ENCODE data around the gene SKAP1.
"Not testable (repeated sequence)": the region's sequence is repeated elsewhere in the genome, so short reads cannot be mapped to it uniquely, and the experiment has no call there.

SKAP1 gene

DNA sequence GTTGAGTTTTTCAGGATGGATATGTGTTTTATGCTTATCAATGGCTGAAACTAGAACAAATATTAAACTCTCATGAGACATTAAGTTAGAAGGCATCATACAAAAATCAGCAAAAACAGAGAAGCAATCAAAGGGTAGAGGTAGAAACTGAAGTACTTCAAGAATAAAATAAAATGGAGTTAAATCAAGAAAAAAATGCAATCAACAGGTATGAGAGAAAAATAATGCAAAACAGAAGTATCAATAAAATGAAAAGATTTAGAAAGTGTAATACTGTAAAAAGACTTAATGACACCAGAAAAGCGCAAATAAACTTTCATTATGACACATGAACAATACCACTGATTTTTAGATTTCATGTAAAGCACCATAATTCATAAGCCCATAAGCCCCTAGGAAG lies 112.3 kb downstream of the SKAP1 start:
- DNase-seq (ENCODE audit: low spot score), result no peak

DNA sequence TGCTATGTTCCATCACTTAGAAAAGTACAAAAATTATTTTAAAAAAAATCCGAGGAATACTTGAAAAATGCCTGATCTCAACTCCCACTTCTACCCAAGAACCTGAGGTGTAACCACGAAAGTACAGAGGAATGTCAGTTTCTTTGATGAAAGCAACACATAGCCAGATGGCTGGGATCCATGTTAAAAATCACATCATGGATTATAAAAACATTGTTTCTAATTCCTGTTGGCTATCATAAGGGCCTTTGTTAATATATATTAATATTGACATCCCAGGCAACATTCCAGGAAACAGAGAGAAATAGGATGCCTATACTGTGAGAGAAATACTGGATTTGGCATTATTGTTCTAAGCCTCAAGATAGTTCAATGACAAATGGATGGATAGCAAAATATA lies 115.3 kb downstream of the SKAP1 start:
- DNase-seq (ENCODE audit: low spot score), result no peak

DNA sequence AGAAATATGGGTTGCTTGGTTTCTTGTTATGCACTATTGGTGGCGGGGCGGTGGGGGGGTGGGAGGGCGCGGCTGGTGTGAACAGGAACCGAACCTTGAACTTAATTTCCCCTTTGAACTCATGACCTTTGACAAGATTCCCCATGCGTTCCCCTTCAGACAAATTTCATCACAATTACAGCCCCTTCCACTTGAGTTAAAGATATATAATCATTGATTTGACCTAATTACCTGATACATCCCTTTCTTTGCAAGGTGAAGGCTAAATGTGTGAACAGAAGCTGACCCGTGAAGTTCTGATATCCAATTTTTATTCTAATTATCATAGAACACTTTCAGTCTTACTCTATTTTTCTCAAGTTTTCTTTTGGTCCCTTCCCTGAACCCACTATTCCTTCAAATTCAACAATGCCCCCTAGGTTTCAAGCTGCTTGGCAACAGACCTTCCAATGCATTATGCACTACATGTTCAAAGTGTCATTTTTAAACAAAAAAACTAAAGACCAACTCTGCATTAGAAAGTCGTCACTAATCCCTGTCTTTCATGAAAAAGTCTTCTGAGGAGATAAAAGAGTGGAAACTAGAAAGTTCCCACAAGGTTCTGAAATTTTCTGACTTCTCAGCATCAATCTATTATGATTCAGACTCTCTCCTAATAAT lies 116.8 kb downstream of the SKAP1 start:
- no peak for DNase-seq (ENCODE audit: low spot score)

DNA sequence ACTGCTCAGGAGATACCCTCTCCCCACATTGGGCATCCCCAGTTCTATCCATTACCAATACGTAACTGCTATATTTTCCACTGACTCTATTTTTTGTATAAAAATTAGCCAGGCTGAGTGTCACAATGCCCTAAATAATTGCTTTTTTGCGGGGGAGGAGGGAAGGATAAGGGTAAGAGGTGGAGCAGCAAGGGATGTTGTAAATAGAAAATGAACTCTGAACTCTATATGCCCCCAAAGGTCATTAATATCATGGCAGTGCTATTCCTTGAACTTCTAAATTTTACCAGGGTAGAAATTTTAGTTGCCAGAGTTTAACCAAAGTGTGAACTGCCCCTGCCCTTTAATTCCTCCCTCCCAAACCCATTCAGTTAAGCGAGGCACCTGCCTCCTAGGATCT lies 118.7 kb downstream of the SKAP1 start:
- DNase-seq (ENCODE audit: low spot score), result no peak

DNA sequence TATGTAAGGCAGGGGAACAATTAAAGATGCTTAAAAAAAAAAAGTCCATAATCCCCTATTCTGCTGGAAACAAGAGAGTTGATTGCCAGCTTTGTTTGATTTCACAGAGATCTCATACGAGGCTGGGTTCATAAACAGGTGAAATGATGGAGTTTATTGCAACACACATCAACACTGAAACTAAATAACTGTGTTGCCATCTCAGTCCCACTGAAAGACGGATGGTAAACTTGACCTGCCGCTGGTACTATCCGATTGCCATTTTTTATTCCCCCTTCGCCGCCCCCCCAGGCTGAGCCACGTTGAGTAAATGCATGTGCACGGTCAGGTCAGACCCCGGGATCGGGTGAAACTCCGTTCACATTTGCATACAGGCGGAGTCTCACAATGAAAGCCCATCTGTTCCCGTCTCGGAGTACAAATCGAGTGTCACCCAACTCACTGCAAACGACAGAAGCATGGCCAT lies 119.2 kb downstream of the SKAP1 start:
- DNase-seq (ENCODE audit: low spot score), result no peak

DNA sequence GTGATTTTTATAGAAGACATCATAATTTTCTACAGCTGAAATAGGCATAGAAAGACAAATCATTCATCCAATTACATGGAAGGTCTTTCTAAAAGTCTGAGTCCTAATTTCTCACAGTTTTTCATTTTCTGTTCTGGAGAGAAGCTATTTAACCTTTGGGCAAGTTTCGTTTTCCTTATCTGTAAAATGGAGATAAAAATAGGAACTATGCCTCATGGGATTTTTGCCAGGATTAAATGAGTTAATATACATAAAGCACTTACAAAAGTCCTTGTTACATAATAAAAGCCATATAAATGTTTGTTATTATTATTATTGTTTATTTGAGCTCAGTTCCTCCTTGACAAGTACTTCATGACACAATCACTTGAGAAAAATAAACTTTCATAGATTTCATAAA lies 121.4 kb downstream of the SKAP1 start:
- DNase-seq (ENCODE audit: low spot score), result no peak

DNA sequence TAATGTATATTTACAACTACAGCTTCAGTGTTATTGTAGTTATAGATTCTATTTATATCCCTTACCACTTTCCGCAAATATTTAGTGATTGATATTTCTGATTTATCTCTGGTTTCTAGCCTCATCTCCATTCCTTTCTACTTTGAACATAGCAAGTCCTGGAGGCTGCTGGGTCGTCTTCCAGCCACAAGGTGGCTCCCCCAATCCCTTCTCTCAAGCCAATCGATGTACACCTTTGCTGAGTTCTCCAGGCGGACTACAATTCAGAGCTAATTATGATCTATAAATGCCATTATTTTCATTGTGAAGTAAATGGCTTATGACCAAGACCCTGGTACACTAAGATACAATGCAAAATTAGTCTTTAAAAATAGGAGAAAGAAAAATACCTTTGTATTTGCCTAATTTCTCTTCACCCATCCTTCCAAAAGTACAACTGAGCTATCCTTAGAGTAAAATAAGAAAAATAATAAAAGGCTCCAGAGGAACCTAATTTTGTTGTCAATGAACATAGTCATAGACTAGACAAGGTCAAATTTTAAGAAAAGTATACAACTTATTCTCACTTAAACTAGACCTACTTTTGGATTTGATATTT lies 122.1 kb downstream of the SKAP1 start:
- DNase-seq (ENCODE audit: low spot score), result peak; percentile 63

DNA sequence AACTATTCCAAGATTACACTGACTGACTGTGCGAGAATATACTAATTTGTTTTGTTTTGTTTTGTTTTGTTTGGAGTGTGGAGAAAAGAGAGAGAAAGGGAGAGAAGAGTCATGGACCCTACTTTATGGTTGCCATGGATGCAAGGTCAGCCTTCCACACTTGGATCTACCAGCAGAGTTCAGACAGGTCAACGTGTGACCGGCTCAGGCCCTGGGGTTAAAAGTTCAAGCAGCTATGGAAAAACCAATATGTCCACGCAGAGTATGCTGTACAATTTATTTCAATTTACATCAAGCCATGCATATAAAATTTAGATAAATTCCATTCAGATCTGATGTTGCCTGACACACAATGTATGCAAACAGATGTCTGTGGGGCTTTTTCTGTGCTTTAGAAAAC lies 122.8 kb downstream of the SKAP1 start:
- DNase-seq (ENCODE audit: low spot score), result no peak

DNA sequence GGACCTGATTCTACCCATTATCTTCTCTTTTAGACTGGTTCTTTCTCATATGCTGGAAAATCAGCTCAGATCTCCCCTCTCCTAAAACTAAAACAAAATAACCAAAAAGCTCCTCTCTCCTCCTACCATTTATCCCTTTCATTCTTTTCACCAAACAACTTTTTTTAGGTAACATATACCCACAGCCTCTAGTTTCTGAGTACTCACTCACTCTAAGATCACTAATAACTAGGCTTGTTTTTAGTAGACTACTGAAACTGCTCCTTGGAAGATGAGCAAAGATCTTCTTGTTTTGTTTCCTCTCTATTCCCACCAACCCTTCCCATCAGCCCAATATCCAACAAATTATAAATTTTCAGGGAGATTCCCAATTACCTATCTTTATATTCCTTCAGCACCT lies 129.0 kb downstream of the SKAP1 start:
- DNase-seq (ENCODE audit: low spot score), result no peak

DNA sequence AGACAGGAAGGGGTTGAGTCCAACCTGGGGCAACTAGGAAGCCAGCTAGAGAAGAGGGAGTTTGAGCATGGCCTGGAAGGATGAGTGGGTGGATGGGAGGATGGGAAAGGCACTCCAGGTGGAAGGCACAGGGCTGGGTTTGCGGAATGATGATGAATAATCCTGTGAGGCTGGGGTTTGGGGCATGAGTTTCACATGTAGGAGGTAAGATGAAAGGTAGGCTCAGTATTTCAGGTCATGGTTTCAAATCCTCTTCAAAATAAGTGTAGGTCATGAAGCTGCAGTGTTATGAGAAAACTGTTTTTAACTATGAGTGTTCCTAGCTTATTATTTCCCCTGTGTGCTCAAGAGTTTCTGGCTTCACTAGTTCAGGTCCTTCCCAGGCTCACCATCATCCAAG lies 130.3 kb downstream of the SKAP1 start:
- no peak for DNase-seq (ENCODE audit: low spot score)

DNA sequence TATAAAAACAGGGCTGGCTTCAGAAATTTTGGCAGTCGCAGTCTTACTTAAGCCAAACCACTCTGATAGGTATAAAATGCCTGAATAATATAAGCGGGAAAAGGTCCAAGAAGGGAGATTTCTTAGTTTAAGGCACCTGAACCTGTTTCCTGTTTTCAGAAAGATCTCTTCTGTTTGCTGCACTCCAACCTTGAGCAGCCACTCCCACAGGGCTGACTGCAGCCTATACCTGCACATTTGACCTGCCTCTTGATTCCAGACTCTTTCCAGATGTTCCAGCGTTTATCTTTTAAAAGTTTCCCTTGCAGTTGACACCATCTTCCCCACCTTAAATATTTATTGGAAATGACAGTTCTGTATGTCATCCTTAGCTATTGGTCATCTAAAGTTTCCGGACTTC lies 132.2 kb downstream of the SKAP1 start:
- no peak for DNase-seq (ENCODE audit: low spot score)

DNA sequence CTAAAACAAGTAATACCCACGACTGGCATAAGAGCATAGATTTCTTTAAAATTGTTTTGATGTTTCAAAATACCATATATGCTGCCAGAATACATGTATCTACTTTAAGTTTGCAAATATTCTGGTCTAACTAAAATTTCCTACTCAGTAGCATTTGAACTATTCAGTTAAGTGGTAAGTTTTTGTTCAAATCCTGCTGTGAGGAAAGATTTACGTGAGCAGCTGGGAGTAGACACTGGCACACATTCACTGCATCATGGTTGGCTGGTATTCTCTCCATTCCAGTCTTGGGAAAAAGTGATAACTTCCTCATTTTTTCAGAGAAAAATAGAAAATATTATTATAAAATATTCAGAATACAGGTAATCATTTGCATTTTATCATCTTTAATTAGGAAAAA lies 133.6 kb downstream of the SKAP1 start:
- DNase-seq (ENCODE audit: low spot score), result no peak

DNA sequence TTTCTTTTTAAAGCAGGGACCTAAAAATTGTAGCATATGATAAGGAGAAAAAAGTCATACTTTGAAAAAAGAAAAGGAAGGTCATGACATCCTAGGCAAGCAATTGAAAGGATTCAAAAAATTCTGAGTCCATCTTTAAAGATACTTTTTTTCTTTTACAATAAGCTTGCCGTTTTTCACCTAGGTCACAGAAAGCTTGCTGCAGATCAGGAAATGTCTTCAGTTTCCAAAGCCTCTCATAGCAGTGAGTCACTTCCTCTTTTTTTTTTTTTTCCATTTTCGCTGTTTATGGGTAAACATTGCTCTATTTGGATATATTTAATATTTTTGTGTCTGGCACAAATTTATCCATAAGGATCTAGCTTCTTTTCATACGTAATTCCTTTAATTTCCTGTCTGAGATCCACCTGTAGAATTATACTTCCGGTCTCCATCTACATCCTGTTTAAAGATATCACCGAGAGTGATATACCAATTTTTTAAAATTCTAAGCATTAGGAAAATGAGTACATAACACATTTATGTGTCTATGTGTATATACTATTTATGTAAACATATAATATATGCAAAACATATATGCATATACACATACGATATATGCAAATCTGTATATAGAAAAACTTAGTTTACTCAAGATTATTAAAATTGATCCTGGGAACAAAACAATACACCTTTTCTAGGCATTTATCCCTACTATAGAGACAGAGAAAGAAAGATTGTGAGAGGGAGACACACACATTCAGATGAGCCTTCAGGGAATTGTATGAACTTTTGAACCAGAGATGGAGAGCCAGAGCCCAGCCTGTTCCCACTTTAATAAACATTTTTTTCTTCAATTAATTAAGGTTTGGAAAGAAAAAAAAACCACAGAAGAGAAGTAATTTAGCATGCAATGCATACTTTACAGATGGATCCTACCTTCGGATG lies 134.4 kb downstream of the SKAP1 start:
- DNase-seq (ENCODE audit: low spot score), result peak; percentile 10

DNA sequence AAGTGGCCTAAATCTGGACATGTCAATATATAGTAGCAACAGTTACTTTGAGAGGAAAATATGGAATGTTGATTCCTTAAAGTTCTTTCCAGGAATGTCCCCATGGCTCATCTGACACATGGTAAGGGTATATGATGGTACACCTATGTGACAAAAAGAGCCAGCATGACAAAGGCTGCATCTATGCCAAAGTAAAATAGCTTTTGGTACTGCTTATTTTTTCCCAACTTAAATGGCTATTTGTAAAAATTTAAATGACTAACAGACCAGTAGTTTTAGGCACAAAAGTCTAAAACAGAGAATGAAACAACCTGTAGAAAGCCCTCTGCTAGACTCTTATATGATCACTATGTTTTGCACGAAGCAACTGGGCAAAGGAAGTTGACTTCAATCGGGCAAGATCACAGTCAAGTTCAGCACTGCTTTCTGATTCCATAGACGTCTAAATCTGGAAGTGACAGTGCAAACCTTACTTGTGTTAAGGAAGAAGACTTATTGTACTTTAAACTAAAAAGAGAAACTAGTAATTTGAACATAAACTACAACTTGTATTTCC lies 135.1 kb downstream of the SKAP1 start:
- no peak for DNase-seq (ENCODE audit: low spot score)

DNA sequence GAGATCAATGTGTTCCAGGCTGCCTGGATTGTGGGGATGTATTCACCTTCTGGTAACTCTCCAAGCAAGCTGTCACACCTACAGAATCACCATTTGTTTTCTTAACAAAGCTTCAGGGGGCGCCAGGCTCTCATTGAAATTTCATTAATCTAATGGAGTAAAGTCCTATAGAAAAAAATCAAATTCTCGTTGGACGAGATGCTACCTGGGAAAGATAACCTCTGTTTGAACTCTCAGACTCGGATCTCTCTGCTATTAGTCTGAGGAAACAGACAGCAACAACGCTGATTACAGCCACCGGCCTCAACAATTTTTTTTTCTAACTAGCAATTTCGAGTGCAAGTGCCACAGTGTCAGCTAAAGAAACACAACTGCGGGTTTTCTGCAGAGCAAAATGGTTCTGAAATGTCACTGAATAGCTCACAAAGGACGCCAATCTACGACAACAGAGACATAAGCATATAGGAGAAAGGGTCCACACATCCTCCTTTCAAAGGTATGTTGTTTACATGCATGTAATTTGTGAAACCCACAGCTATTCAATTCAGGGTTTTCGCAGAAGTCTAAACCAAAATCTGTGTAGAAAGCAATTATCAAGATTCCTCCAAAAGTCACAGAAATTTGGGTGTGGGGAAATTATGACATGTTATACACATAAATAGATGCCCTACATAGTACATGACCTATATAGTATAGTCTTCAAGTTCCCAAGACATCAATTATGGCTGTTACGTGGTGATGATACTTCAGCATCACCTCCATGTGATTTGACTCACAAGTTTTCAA lies 135.8 kb downstream of the SKAP1 start:
- DNase-seq (ENCODE audit: low spot score), result no peak

DNA sequence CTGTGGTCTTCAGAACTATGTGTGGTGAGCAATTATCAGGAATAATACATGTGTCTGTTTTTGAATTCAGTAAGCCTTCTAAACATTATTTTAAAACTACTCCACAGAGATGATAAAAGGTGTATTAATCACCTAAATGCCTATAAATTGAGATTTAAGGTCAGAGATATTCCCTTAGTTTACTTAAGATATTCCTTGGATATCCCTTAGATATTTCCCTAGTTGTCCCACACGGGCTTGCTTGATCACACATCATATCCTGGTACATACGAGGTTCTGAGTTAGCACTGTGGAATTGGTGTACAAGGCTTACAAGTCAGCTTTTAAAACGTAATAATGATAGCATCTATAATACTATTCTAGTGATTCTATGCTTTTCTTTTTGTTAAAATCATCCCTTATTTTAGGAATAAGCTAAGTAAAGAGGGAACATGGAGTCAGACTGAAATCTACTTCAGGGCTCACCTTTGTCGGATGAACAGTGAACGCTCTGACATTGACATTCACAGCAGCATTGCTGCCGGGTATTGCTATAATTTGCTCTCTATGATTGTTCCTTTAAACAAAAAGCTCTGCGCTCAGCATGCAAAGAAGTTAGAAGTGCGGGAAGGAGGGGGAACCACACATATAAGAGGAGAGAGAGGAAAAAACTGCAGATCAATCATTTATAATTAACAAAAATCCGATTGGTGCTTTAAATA lies 136.5 kb downstream of the SKAP1 start:
- no peak for DNase-seq (ENCODE audit: low spot score)

DNA sequence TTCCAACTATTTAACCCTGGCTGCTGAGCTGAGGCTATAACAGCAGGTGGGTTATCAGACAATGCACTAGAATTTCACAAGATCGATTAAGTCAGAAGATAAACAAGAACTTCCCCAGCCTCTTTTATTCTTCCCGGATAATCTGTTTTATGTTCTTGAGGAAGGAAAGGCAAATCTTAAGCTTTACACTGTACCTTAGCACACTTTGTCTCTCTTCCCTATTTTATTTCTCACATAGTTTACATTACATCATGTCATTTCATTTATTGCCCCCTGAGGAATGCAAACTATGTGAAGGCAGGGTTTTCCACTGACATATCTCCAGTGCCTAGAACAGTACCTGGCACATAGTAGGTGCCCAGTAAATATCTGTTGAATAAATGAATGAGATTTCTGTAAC lies 139.6 kb downstream of the SKAP1 start:
- no peak for DNase-seq (ENCODE audit: low spot score)

DNA sequence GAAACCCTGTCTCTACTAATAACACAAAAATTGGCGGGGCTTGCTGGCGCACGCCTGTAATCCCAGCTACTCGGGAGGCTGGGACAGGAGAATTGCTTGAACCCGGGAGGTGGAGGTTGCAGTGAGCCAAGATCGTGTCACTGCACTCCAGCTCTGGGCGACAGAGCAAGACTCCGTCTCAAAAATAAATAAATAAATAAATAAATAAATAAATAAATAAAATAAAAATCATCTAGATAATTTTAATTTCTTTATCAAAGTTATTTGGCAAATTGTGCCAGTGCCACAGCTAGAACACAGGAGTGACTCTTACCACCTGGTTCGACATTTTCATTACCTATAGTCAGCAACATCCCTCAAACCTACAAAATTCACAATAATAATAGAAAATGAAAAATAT lies 143.1 kb downstream of the SKAP1 start:
- DNase-seq (ENCODE audit: low spot score), result not testable (repeated sequence)

DNA sequence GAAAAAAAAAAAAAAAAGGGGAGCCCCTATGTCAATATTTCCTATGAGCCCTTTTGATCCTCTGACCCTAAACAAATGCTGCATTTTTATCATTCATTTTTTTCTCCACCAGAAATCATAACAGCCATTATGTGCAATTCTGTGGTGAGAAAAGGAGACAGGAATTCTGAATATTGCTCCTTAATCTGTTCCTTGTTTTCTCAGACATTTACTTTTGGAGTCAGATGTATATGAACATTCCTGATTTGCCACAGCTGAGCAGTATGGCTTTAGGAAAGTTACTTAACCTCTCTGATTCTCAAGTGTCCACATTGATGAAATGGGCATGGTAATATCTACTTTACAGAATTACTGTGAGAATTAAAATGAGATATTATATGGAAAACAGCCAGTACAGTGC lies 144.4 kb downstream of the SKAP1 start:
- DNase-seq (ENCODE audit: low spot score), result no peak

DNA sequence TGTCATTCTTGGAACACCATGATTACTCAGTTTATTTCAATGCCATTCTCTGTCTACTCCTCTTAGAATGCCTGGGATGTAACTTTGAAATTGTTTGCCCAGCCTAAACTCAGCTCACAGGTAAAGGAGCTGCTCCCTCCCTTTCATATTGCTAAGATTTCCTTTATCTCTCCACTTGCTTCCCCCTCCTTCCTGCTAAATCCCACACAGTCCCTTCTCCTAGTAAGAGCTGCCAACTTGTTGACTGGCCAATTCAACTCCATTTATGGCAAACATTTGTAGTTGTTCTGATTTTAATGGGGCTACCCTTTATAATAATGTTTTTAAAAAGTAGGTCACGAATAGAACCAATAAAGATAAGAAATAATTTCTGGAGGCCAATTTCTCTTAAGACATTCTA lies 146.1 kb downstream of the SKAP1 start:
- no peak for DNase-seq (ENCODE audit: low spot score)

DNA sequence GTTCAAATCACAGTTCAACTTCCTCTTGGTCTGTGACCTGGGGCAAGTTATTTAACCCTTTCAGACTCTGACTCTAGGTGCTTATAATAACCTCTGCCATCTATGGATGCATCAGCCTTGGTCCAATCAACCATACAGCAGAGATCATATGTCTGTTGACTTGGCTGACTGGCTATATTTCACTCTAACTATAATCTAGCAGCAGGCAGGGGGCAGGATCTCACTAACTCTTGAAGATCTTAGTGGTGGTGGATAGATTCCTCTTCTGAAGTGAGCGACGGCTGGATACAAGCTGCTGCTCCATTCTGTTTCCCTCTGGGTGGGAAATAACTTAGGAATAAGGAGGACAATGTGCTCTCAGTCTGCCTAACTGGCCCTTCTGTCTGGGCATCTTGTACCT lies 146.6 kb downstream of the SKAP1 start:
- DNase-seq (ENCODE audit: low spot score), result no peak

Data from AG08395 (cell line).